AG09309 (cell line): ENCODE results near the gene SSBP4.

Experiments
- DNase-seq: peaks from one replicate; pipeline ENCODE4 v3.0.0-alpha.2; 2010; ENCODE audit warnings: low read depth
- H3K4me3 ChIP-seq: 2 replicates; pipeline ENCODE4 v1.5.1; 2011; ENCODE audit warnings: mild to moderate bottlenecking, low read depth, low read length, moderate library complexity; ENCODE audit not compliant: control insufficient read depth
- CTCF ChIP-seq: IDR thresholded peaks from 2 replicates; pipeline ENCODE4 v1.5.1; 2011; ENCODE audit warnings: mild to moderate bottlenecking, low read depth, low read length, inconsistent platforms; ENCODE audit not compliant: insufficient read depth, control insufficient read depth; ENCODE audit errors: missing control alignments

SSBP4 gene

GRCh38 chr19:18434411-18435175 lies 15.4 kb downstream of the SSBP4 start:
- no peak overlapping the region for H3K4me3 ChIP-seq
- DNase-seq, result no peak
- no peak for TF ChIP-seq CTCF

- TF ChIP-seq CTCF, result no peak
Measured at GRCh38 chr19:18435178-18435841, 16.1 kb downstream of the SSBP4 start.

GRCh38 chr19:18435842-18436670 lies 16.9 kb downstream of the SSBP4 start:
- no peak for TF ChIP-seq CTCF
- no peak overlapping the region for H3K4me3 ChIP-seq
- DNase-seq, result no peak

More at GRCh38 chr19:18435178-18435841, 16.1 kb downstream of the SSBP4 start:
- no peak overlapping the region for H3K4me3 ChIP-seq
- no peak for DNase-seq

GRCh38 chr19:18436671-18437490 lies 17.7 kb downstream of the SSBP4 start:
- DNase-seq, result no peak
- peak overlapping the region; percentile 54 for H3K4me3 ChIP-seq
- TF ChIP-seq CTCF, result no peak

GRCh38 chr19:18437491-18438330 lies 18.5 kb downstream of the SSBP4 start, which contains the start of gene ISYNA1:
ISYNA1 (minus strand) TSS chr19:18438133; CDS start chr19:18437979, 154 bp downstream.
- peak within 1 kb of the TSS; percentile 54 for H3K4me3 ChIP-seq
- no peak for TF ChIP-seq CTCF
- no peak for DNase-seq
